ENCODE data around the gene PTBP1. TPM values are rescaled to one million over a fixed set of nuclear protein-coding genes. Genes with fewer than 3 reads are reported as not detected.

The PTBP1 gene
- total RNA-seq, 1 experiment from 2014 or later, result 510 TPM

- DNase-seq, result no peak
These were observed 5.5 kb upstream of the PTBP1 start for GRCh38 chr19:791567-792305.

DNA sequence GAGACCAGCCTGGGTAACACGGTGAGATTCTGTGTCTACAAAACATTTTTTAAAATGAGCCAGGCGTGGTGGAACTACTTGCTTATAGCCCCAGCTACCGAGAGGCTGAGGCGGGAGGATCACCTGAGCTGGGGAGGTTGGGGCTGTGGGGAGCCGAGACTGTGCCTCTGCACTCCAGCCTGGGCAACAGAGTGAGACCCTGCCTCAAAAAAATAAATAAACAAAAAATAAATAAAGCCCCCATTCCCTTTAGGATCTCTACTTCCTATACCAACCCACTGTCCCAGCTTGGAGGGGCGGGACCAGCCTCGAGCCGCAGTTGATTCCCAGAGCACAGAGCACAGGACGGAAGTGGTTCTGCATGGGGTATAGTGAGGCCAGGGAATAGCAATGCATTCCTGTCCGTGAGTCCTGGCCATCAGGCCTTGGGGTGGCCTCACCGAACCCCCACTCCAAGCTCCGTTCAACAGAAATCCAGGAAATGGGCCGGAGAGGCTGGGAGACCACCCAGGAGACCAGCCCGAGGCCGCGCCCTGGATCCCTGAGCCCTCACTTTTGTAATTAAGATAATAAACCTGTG lies 4.9 kb upstream of the PTBP1 start:
- intact Hi-C loops (cut with micrococcal nuclease; ENCODE audit: unreplicated experiment), result no loop called here
- H3K4me1 Mint-ChIP-seq (ENCODE audit: low read depth, unreplicated experiment), result peaks cover 12% of the 10 kb centered on the region
- H3K4me1 ChIP-seq, result peaks cover 5% of the 10 kb centered on the region; the same call in 1 of the 2 replicates
- no peaks in the 10 kb centered on the region for H3K9me3 ChIP-seq
- H3K9me3 Mint-ChIP-seq (ENCODE audit: unreplicated experiment), result no peaks in the 10 kb centered on the region
- no peak for DNase-seq
- peaks cover 70% of the 10 kb centered on the region for H3K36me3 Mint-ChIP-seq (ENCODE audit: insufficient read depth, unreplicated experiment)
- BruUV-seq (replicated peaks), result no TSS peak
- no peaks in the 10 kb centered on the region for H3K27me3 ChIP-seq (replicated peaks; ENCODE audit: control insufficient read depth, insufficient read depth, low read length)
- TF ChIP-seq CTCF (IDR thresholded peaks at IDR 0.05; ENCODE audit: insufficient read depth in 1 of 2, low read depth in 1 of 2, low read length in 1 of 2, severe bottlenecking in 1 of 2, unreplicated experiment in 1 of 2), result no peak
- no peak overlapping the region for H3K27ac Mint-ChIP-seq (ENCODE audit: unreplicated experiment)
- ChIA-PET POLR2A (no interaction called here), CTCF (no interaction called here)
- H3K27me3 Mint-ChIP-seq (ENCODE audit: insufficient read depth, unreplicated experiment), result no peaks in the 10 kb centered on the region
- H3K36me3 ChIP-seq (ENCODE audit: control insufficient read depth, insufficient read depth, low read length), result no peaks in the 10 kb centered on the region; the same call in 1 of the 2 replicates
- H3K4me3 Mint-ChIP-seq (ENCODE audit: unreplicated experiment), result no peak overlapping the region
- H3K4me3 ChIP-seq (ENCODE audit: low read depth, low read length), result no peak overlapping the region

More at GRCh38 chr19:791567-792305, 5.5 kb upstream of the PTBP1 start:
- Histone ChIP-seq H3K9me3 (no peaks in the 10 kb centered on the region), H3K27me3 (replicated peaks; ENCODE audit: control insufficient read depth, insufficient read depth, low read length) (no peaks in the 10 kb centered on the region), H3K4me1 (peaks cover 5% of the 10 kb centered on the region; the same call in 1 of the 2 replicates), H3K36me3 (ENCODE audit: control insufficient read depth, insufficient read depth, low read length) (no peaks in the 10 kb centered on the region; the same call in 1 of the 2 replicates), H3K4me3 (ENCODE audit: low read depth, low read length) (no peak overlapping the region)
- CTCF ChIA-PET, result no interaction called here
- POLR2A ChIA-PET, result no interaction called here
- intact Hi-C loops (cut with micrococcal nuclease; ENCODE audit: unreplicated experiment), result no loop called here
- H3K4me3 Mint-ChIP-seq (ENCODE audit: unreplicated experiment), result no peak overlapping the region
- no peaks in the 10 kb centered on the region for H3K27me3 Mint-ChIP-seq (ENCODE audit: insufficient read depth, unreplicated experiment)
- peaks cover 12% of the 10 kb centered on the region for H3K4me1 Mint-ChIP-seq (ENCODE audit: low read depth, unreplicated experiment)
- no peak for TF ChIP-seq CTCF (IDR thresholded peaks at IDR 0.05; ENCODE audit: insufficient read depth in 1 of 2, low read depth in 1 of 2, low read length in 1 of 2, severe bottlenecking in 1 of 2, unreplicated experiment in 1 of 2)
- H3K9me3 Mint-ChIP-seq (ENCODE audit: unreplicated experiment), result no peaks in the 10 kb centered on the region
- H3K27ac Mint-ChIP-seq (ENCODE audit: unreplicated experiment), result no peak overlapping the region
- no TSS peak for BruUV-seq (replicated peaks)
- H3K36me3 Mint-ChIP-seq (ENCODE audit: insufficient read depth, unreplicated experiment), result peaks cover 69% of the 10 kb centered on the region

GRCh38 chr19:793806-794205 lies 3.4 kb upstream of the PTBP1 start:
- Histone ChIP-seq H3K4me3 (ENCODE audit: low read depth, low read length) (no peak overlapping the region), H3K4me1 (peaks cover 5% of the 10 kb centered on the region; the same call in 1 of the 2 replicates), H3K27me3 (replicated peaks; ENCODE audit: control insufficient read depth, insufficient read depth, low read length) (no peaks in the 10 kb centered on the region), H3K36me3 (ENCODE audit: control insufficient read depth, insufficient read depth, low read length) (no peaks in the 10 kb centered on the region; the same call in 1 of the 2 replicates), H3K9me3 (no peaks in the 10 kb centered on the region)
- Mint-ChIP-seq H3K4me1 (ENCODE audit: low read depth, unreplicated experiment) (peaks cover 12% of the 10 kb centered on the region), H3K9me3 (ENCODE audit: unreplicated experiment) (no peaks in the 10 kb centered on the region), H3K36me3 (ENCODE audit: insufficient read depth, unreplicated experiment) (peaks cover 71% of the 10 kb centered on the region), H3K4me3 (ENCODE audit: unreplicated experiment) (no peak overlapping the region), H3K27ac (ENCODE audit: unreplicated experiment) (no peak overlapping the region), H3K27me3 (ENCODE audit: insufficient read depth, unreplicated experiment) (no peaks in the 10 kb centered on the region)
- no peak for DNase-seq
- ChIA-PET POLR2A (interaction anchor here (0.5 kb wide), 1 partner anchor 42 kb away, joined by 5 read pairs; no protein-coding TSS in a partner anchor), CTCF (no interaction called here)
- TF ChIP-seq CTCF (IDR thresholded peaks at IDR 0.05; ENCODE audit: insufficient read depth in 1 of 2, low read depth in 1 of 2, low read length in 1 of 2, severe bottlenecking in 1 of 2, unreplicated experiment in 1 of 2), result no peak
- no TSS peak for BruUV-seq (replicated peaks)
- intact Hi-C loops (cut with micrococcal nuclease; ENCODE audit: unreplicated experiment), result no loop called here
